ENCODE measurements around the gene NARS2.

DNA sequence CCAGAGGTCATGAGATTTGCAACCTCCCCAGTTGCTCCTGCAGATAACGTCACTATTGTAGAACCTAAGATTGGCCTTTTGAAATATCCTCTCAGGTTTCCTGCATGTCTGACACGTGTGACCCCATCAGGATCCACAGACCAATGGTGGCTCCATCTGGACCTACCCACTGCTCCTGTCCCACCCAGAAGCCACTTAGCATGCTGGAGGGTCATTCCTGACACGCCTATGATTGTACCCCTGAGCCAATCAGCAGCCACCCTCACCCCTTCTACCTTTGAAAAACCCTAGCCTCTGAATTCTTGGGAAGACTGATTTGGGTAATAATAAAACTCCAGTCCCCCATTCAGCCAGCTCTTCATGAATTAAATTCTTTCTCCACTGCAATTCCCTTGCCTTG lies 20.1 kb upstream of the NARS2 start:
- TF ChIP-seq EZH2 (optimal IDR thresholded peaks at IDR 0.05; ENCODE audit: low read depth, low read length): no peak
- no peak for TF ChIP-seq CTCF (IDR thresholded peaks at IDR 0.05; ENCODE audit: low read length)
